GM12892 (cell line): ENCODE measurements around the gene CBR3.

Experiments
- POLR2A ChIP-seq: IDR thresholded peaks from 2 replicates; pipeline ENCODE4 v1.6.1; 2011; ENCODE audit warnings: low read depth, low read length, control low read depth
- POLR2AphosphoS5 ChIP-seq: IDR thresholded peaks from 2 replicates; pipeline ENCODE4 v1.6.1; 2011; ENCODE audit warnings: low read depth, low read length, control low read depth

GRCh38 chr21:36120304-36120888, 14.5 kb upstream of the CBR3 start:
- TF ChIP-seq POLR2AphosphoS5 (no peak), POLR2A (no peak)
